PC-9 (cell line): ENCODE results near the gene FHIP1B. TPM values are rescaled to one million over a fixed set of nuclear protein-coding genes. Genes with fewer than 3 reads are reported as not detected.

Experiments
- BruUV-seq: library from RNA; stranded (reverse); fragments of 400-500 nt; replicated peaks from 2 replicates; lab custom pipeline; 2021; lab: Mats Ljungman, UMichigan
- CTCF ChIA-PET: fragments of 300-600 bp; sonication (Branson Sonifier 250); formaldehyde crosslinking; loops from one replicate; lab custom pipeline; 2022; ENCODE audit warnings: antibody characterized with exemption; lab: Charles Lee
- POLR2A ChIA-PET: fragments of 300-600 bp; sonication (Branson Sonifier 250); formaldehyde crosslinking; loops from one replicate; lab custom pipeline; 2022; ENCODE audit warnings: antibody characterized with exemption; ENCODE audit not compliant: unreplicated experiment; lab: Charles Lee
- DNase-seq, 2 experiments: peaks; one replicate each; pipeline versions ENCODE4 v3.0.0 to v3.0.0-alpha.2; 2015 to 2022; ENCODE audit warnings: mixed read lengths in 1 of 2
- H2AFZ ChIP-seq: fragments of 200-600 bp; sonication (generic); 2 replicates; pipeline ENCODE4 v1.8.1; 2017; ENCODE audit warnings: antibody characterized with exemption
- H3F3A ChIP-seq: fragments of 200-600 bp; sonication (generic); 2 replicates; pipeline ENCODE4 v1.8.1; 2017; ENCODE audit warnings: antibody characterized with exemption, mild to moderate bottlenecking, low read depth; ENCODE audit not compliant: insufficient read depth
- H3K27ac ChIP-seq: fragments of 200-600 bp; sonication (generic); 2 replicates; pipeline ENCODE4 v1.6.1; 2016; ENCODE audit warnings: mixed run types
- H3K27me3 ChIP-seq: fragments of 200-600 bp; sonication (generic); 2 replicates; pipeline ENCODE4 v1.6.1; 2016; ENCODE audit warnings: low read depth, mixed run types; ENCODE audit not compliant: insufficient read depth
- H3K36me3 ChIP-seq: fragments of 200-600 bp; sonication (generic); 2 replicates; pipeline ENCODE4 v1.6.1; 2016; ENCODE audit warnings: low read depth, mixed run types
- H3K4me1 ChIP-seq: fragments of 200-600 bp; sonication (generic); replicated peaks from 2 replicates; pipeline ENCODE4 v1.6.1; 2016; ENCODE audit warnings: mixed run types; ENCODE audit not compliant: insufficient read depth
- H3K4me2 ChIP-seq: fragments of 200-600 bp; sonication (generic); 2 replicates; pipeline ENCODE4 v1.6.1; 2017; ENCODE audit warnings: mixed run types
- H3K4me3 ChIP-seq: fragments of 200-600 bp; sonication (generic); 2 replicates; pipeline ENCODE4 v1.6.1; 2016; ENCODE audit warnings: mixed run types
- H3K79me2 ChIP-seq: fragments of 200-600 bp; sonication (generic); 2 replicates; pipeline ENCODE4 v1.6.1; 2017; ENCODE audit warnings: low read depth, mixed run types
- H3K9me2 ChIP-seq: fragments of 200-600 bp; sonication (generic); 2 replicates; pipeline ENCODE4 v1.8.1; 2017; ENCODE audit warnings: mild to moderate bottlenecking; ENCODE audit not compliant: insufficient read depth
- H3K9me3 ChIP-seq: fragments of 200-600 bp; sonication (generic); 2 replicates; pipeline ENCODE4 v1.8.1; 2016; ENCODE audit warnings: low read depth; ENCODE audit not compliant: insufficient read depth
- H4K20me1 ChIP-seq: fragments of 200-600 bp; sonication (generic); 2 replicates; pipeline ENCODE4 v1.8.1; 2017; ENCODE audit not compliant: insufficient read depth
- EZH2 ChIP-seq: fragments of 200-600 bp; sonication (generic); IDR thresholded peaks from 2 replicates; pipeline ENCODE4 v1.8.0; 2017; ENCODE audit warnings: antibody characterized with exemption, low read depth
- intact Hi-C: fragments of 100-400 bp; cut with micrococcal nuclease; formaldehyde crosslinking; loops from one replicate; pipeline ENCODE4 v1.10.0; 2022; ENCODE audit not compliant: unreplicated experiment
- total RNA-seq: library from RNA; stranded (reverse); gene quantifications from 2 replicates; pipeline ENCODE4 v1.2.3, GENCODE V29; 2021
- TF ChIP-seq, protein P1 (sequence below): fragments of 200-600 bp; sonication (generic); conservative IDR thresholded peaks from 2 replicates; pipeline ENCODE4 v1.6.1; 2017; ENCODE audit warnings: mixed run types, antibody characterized with exemption, mild to moderate bottlenecking, moderate library complexity

FHIP1B gene
- total RNA-seq, 1 experiment from 2014 or later, result 21.5 TPM

DNA sequence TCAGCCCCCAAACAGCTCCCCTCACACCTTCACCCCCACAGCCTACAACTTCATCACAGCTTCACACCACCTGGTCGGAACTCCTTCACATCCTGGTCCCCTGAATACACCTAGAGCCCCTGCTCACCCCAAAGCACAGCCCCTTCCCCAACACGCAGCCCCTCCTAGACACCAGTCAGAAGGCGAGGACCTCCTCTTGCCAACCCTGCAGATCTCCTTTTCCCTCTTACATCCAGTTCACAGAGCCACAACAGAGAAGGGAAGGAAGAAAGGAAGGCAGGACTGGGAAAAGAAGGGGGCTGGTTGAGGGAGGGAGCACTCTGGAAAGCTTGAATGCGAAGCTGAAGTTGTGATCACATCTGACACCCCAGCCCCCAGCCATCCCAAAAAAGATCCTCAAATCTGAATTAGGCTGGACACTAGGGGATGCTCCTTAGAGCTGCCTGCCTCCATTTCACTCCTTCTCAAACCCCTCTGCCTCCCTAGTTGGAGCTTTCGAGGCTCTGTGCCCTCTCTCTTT, 25.8 kb upstream of the FHIP1B start:
- H3K27me3 ChIP-seq, result peaks cover 35% of the 10 kb centered on the region
- H3K9me2 ChIP-seq, result no peaks in the 10 kb centered on the region
- H3K27ac ChIP-seq, result no peak overlapping the region
- TF ChIP-seq, protein P1, sequence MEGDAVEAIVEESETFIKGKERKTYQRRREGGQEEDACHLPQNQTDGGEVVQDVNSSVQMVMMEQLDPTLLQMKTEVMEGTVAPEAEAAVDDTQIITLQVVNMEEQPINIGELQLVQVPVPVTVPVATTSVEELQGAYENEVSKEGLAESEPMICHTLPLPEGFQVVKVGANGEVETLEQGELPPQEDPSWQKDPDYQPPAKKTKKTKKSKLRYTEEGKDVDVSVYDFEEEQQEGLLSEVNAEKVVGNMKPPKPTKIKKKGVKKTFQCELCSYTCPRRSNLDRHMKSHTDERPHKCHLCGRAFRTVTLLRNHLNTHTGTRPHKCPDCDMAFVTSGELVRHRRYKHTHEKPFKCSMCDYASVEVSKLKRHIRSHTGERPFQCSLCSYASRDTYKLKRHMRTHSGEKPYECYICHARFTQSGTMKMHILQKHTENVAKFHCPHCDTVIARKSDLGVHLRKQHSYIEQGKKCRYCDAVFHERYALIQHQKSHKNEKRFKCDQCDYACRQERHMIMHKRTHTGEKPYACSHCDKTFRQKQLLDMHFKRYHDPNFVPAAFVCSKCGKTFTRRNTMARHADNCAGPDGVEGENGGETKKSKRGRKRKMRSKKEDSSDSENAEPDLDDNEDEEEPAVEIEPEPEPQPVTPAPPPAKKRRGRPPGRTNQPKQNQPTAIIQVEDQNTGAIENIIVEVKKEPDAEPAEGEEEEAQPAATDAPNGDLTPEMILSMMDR, result no peak
- TF ChIP-seq EZH2, result no peak
- BruUV-seq, result no TSS peak
- no peaks in the 10 kb centered on the region for H4K20me1 ChIP-seq
- no peaks in the 10 kb centered on the region for H3K36me3 ChIP-seq
- intact Hi-C loops, result no loop called here
- H3K4me1 ChIP-seq, result no peaks in the 10 kb centered on the region
- no peak for DNase-seq
- no peak overlapping the region for H3K4me3 ChIP-seq
- no peak overlapping the region for H2AFZ ChIP-seq
- H3K9me3 ChIP-seq, result no peaks in the 10 kb centered on the region
- H3F3A ChIP-seq, result no peaks in the 10 kb centered on the region
- H3K79me2 ChIP-seq, result no peaks in the 10 kb centered on the region
- ChIA-PET CTCF (interaction anchor here (0.6 kb wide), 1 partner anchor 31 kb away, joined by 4 read pairs; no protein-coding TSS in a partner anchor), POLR2A (no interaction called here)
- no peak overlapping the region for H3K4me2 ChIP-seq

DNA sequence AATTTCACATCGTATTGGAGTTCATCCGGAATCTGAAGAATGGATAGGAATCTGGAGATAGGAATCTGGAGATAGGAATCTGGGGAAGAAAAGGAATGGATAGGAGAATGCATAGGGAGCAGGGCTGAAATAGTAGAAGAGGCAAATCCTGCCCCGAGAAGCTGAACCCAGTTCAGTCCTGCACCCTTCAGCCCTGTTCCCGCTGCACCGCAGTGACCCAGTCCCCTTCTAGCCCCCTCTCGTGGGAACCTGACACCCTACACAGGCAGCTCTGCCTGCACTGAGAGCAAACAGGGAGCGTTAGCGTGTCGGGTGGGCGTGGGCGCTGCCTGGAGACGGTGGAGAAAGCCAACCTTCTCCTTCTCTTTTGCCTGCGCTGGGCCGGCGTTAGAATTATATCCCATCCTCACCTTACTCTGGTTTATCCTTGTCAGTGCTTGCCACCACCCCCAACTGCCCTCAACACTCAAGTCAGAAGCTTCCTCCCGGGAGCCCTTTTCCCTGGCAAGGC, 24.2 kb upstream of the FHIP1B start:
- ChIA-PET CTCF (no interaction called here), POLR2A (no interaction called here)
- no peaks in the 10 kb centered on the region for H3K9me3 ChIP-seq
- no peak overlapping the region for H3K27ac ChIP-seq
- intact Hi-C loops, result no loop called here
- no peaks in the 10 kb centered on the region for H3K79me2 ChIP-seq
- TF ChIP-seq EZH2, result no peak
- H3K27me3 ChIP-seq, result peaks cover 31% of the 10 kb centered on the region
- no peaks in the 10 kb centered on the region for H3K36me3 ChIP-seq
- H3F3A ChIP-seq, result no peaks in the 10 kb centered on the region
- H3K4me1 ChIP-seq, result no peaks in the 10 kb centered on the region
- H3K9me2 ChIP-seq, result no peaks in the 10 kb centered on the region
- H3K4me3 ChIP-seq, result no peak overlapping the region
- no peaks in the 10 kb centered on the region for H4K20me1 ChIP-seq
- no peak overlapping the region for H2AFZ ChIP-seq
- no TSS peak for BruUV-seq
- H3K4me2 ChIP-seq, result no peak overlapping the region
- DNase-seq, result no peak

DNA sequence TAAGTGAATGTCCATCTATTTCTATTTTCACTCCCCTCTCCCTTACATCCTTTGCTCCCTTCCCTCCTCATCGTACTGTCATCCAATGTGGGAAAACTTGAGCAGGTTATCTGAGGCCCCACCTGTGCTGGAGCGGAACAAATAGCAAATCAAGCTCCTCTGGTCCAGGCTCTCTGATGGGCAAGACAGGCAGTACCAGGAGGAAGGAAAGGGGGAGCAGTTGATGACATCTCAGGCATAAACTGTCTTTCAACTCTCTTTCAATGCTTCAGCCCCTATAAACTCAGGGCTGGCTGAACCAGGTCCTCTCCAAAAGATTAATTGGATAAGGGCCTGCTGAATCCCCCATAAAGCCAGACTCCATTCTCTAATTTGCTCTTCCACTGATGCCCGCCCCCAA, 23.7 kb upstream of the FHIP1B start:
- Histone ChIP-seq H3K9me2 (no peaks in the 10 kb centered on the region), H3K27ac (no peak overlapping the region), H3K4me3 (no peak overlapping the region), H3K4me2 (no peak overlapping the region), H3K36me3 (no peaks in the 10 kb centered on the region), H4K20me1 (no peaks in the 10 kb centered on the region), H3K9me3 (no peaks in the 10 kb centered on the region), H3K4me1 (no peaks in the 10 kb centered on the region), H3K79me2 (no peaks in the 10 kb centered on the region), H2AFZ (no peak overlapping the region), H3F3A (no peaks in the 10 kb centered on the region), H3K27me3 (peaks cover 31% of the 10 kb centered on the region)
- ChIA-PET POLR2A (no interaction called here), CTCF (no interaction called here)
- no TSS peak for BruUV-seq
- no peak for DNase-seq
- intact Hi-C loops, result no loop called here
- no peak for TF ChIP-seq EZH2
- TF ChIP-seq, protein P1, result no peak

DNA sequence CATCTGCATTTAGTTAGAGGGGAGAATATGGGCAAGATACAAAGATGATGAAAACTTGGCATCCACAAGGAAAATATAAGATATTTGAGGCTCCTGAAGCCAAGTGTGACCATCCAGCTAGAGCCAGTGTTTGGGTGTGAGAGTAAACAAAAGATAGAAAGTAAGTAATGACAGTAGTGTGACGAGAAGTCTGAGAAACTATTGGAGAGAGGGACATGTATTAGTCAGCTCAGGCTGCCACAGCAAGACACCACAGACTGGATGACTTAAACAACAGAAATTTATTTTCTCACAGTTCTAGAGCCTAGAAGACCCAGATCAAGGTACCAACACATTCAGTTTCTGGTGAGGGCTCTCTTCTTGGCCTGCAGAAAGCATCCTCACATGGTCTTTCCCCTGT, 18.8 kb upstream of the FHIP1B start:
- no TSS peak for BruUV-seq
- no peaks in the 10 kb centered on the region for H3F3A ChIP-seq
- ChIA-PET CTCF (no interaction called here), POLR2A (no interaction called here)
- no peaks in the 10 kb centered on the region for H3K9me2 ChIP-seq
- intact Hi-C loops, result no loop called here
- peaks cover 12% of the 10 kb centered on the region for H3K27me3 ChIP-seq
- H3K4me2 ChIP-seq, result no peak overlapping the region
- H3K4me1 ChIP-seq, result no peaks in the 10 kb centered on the region
- no peak overlapping the region for H3K4me3 ChIP-seq
- no peak for DNase-seq
- H4K20me1 ChIP-seq, result no peaks in the 10 kb centered on the region
- H2AFZ ChIP-seq, result no peak overlapping the region
- H3K27ac ChIP-seq, result no peak overlapping the region
- H3K36me3 ChIP-seq, result no peaks in the 10 kb centered on the region
- no peaks in the 10 kb centered on the region for H3K9me3 ChIP-seq
- H3K79me2 ChIP-seq, result no peaks in the 10 kb centered on the region
- TF ChIP-seq, protein P1, result no peak
- no peak for TF ChIP-seq EZH2
